ENCODE measurements around the gene KCTD4. TPM values are rescaled to one million over a fixed set of nuclear protein-coding genes. Genes with fewer than 3 reads are reported as not detected.

The KCTD4 gene
- total and polyA plus RNA-seq, 10 of the 15 experiments (the other 5 are each of a cell fraction or from before 2014, with no cell fraction given), result 0.09 TPM; not detected in 9

Other genes starting within 250 kb of the KCTD4 start
- 4.2 and 6.2 TPM in 2 replicates for gene NUFIP1, start 211.6 kb downstream of the KCTD4 start, total RNA-seq (2014; rRNA removed)
- gene NUFIP1, start 211.6 kb downstream of the KCTD4 start, total RNA-seq (2014; rRNA removed; fragmentation: Illumina TruSeq; extraction: Trizol), result 10.9 TPM in 2 replicates
- gene NUFIP1, start 211.6 kb downstream of the KCTD4 start, total RNA-seq (2021), result 8.3 and 8.5 TPM in 2 replicates
- 2.9 and 5.5 TPM in 2 replicates for gene NUFIP1, start 211.6 kb downstream of the KCTD4 start, polyA plus RNA-seq (2011; rRNA removed)
- 10.9 and 11.0 TPM in 2 replicates for gene NUFIP1, start 211.6 kb downstream of the KCTD4 start, polyA plus RNA-seq (2014; fragmentation: Illumina TruSeq; extraction: Trizol)
- gene NUFIP1, start 211.6 kb downstream of the KCTD4 start, polyA plus RNA-seq (2014; fragmentation: Nextera tagmentation; extraction: Ambion mirVana), result 1 to 10 TPM; 2.5 to 4.0 TPM
- 4.1 and 5.5 TPM in 2 replicates for gene NUFIP1, start 211.6 kb downstream of the KCTD4 start, polyA plus RNA-seq (2014; rRNA removed)
- 10 to 100 TPM in 1 of 2 experiments, 1 to 10 TPM in 1; 9.8 to 11.2 TPM for gene NUFIP1, start 211.6 kb downstream of the KCTD4 start, polyA plus RNA-seq (2016; fragmentation: Nextera tagmentation; extraction: Ambion mirVana)
- gene GPALPP1, start 211.5 kb downstream of the KCTD4 start, total RNA-seq (2014; rRNA removed), result 30.5 and 32.4 TPM in 2 replicates
- gene GPALPP1, start 211.5 kb downstream of the KCTD4 start, total RNA-seq (2014; rRNA removed; fragmentation: Illumina TruSeq; extraction: Trizol), result 32.0 and 32.4 TPM in 2 replicates
- gene GPALPP1, start 211.5 kb downstream of the KCTD4 start, total RNA-seq (2021), result 26.2 and 28.3 TPM in 2 replicates
- gene GPALPP1, start 211.5 kb downstream of the KCTD4 start, polyA plus RNA-seq (2011; rRNA removed), result 25.9 and 37.4 TPM in 2 replicates
- gene GPALPP1, start 211.5 kb downstream of the KCTD4 start, polyA plus RNA-seq (2014; fragmentation: Illumina TruSeq; extraction: Trizol), result 28.7 and 31.9 TPM in 2 replicates
- 10 to 100 TPM; 14.2 to 21.2 TPM for gene GPALPP1, start 211.5 kb downstream of the KCTD4 start, polyA plus RNA-seq (2014; fragmentation: Nextera tagmentation; extraction: Ambion mirVana)
- 23.8 and 26.6 TPM in 2 replicates for gene GPALPP1, start 211.5 kb downstream of the KCTD4 start, polyA plus RNA-seq (2014; rRNA removed)
- gene GPALPP1, start 211.5 kb downstream of the KCTD4 start, polyA plus RNA-seq (2016; fragmentation: Nextera tagmentation; extraction: Ambion mirVana), result 10 to 100 TPM; 27.6 to 28.4 TPM
- 20.2 and 22.8 TPM in 2 replicates for gene GTF2F2, start 80.5 kb downstream of the KCTD4 start, total RNA-seq (2014; rRNA removed)
- 30.4 and 30.8 TPM in 2 replicates for gene GTF2F2, start 80.5 kb downstream of the KCTD4 start, total RNA-seq (2014; rRNA removed; fragmentation: Illumina TruSeq; extraction: Trizol)
- 19.6 and 22.1 TPM in 2 replicates for gene GTF2F2, start 80.5 kb downstream of the KCTD4 start, total RNA-seq (2021)
- 21.3 and 34.3 TPM in 2 replicates for gene GTF2F2, start 80.5 kb downstream of the KCTD4 start, polyA plus RNA-seq (2011; rRNA removed)
- gene GTF2F2, start 80.5 kb downstream of the KCTD4 start, polyA plus RNA-seq (2014; fragmentation: Illumina TruSeq; extraction: Trizol), result 22.2 and 36.4 TPM in 2 replicates
- gene GTF2F2, start 80.5 kb downstream of the KCTD4 start, polyA plus RNA-seq (2014; fragmentation: Nextera tagmentation; extraction: Ambion mirVana), result 10 to 100 TPM; 14.5 to 23.3 TPM
- gene GTF2F2, start 80.5 kb downstream of the KCTD4 start, polyA plus RNA-seq (2014; rRNA removed), result 18.3 and 23.0 TPM in 2 replicates
- 10 to 100 TPM; 24.1 to 26.7 TPM for gene GTF2F2, start 80.5 kb downstream of the KCTD4 start, polyA plus RNA-seq (2016; fragmentation: Nextera tagmentation; extraction: Ambion mirVana)
- 1,281 and 1,473 TPM in 2 replicates for gene TPT1, start 140.1 kb upstream of the KCTD4 start, total RNA-seq (2014; rRNA removed)
- 4,303 and 4,333 TPM in 2 replicates for gene TPT1, start 140.1 kb upstream of the KCTD4 start, total RNA-seq (2014; rRNA removed; fragmentation: Illumina TruSeq; extraction: Trizol)
- 2,627 and 2,734 TPM in 2 replicates for gene TPT1, start 140.1 kb upstream of the KCTD4 start, total RNA-seq (2021)
- gene TPT1, start 140.1 kb upstream of the KCTD4 start, polyA plus RNA-seq (2011; rRNA removed), result 4,809 and 7,603 TPM in 2 replicates
- gene TPT1, start 140.1 kb upstream of the KCTD4 start, polyA plus RNA-seq (2014; fragmentation: Illumina TruSeq; extraction: Trizol), result 5,925 and 6,580 TPM in 2 replicates
- gene TPT1, start 140.1 kb upstream of the KCTD4 start, polyA plus RNA-seq (2014; fragmentation: Nextera tagmentation; extraction: Ambion mirVana), result 1,000 to 10,000 TPM; 1,130 to 2,045 TPM
- gene TPT1, start 140.1 kb upstream of the KCTD4 start, polyA plus RNA-seq (2014; rRNA removed), result 3,217 and 4,056 TPM in 2 replicates
- 1,000 to 10,000 TPM; 1,038 to 1,104 TPM for gene TPT1, start 140.1 kb upstream of the KCTD4 start, polyA plus RNA-seq (2016; fragmentation: Nextera tagmentation; extraction: Ambion mirVana)
- 4.7 and 5.0 TPM in 2 replicates for gene SLC25A30, start 217.3 kb upstream of the KCTD4 start, total RNA-seq (2014; rRNA removed)
- gene SLC25A30, start 217.3 kb upstream of the KCTD4 start, total RNA-seq (2014; rRNA removed; fragmentation: Illumina TruSeq; extraction: Trizol), result 8.8 and 9.1 TPM in 2 replicates
- 13.5 and 18.0 TPM in 2 replicates for gene SLC25A30, start 217.3 kb upstream of the KCTD4 start, total RNA-seq (2021)
- gene SLC25A30, start 217.3 kb upstream of the KCTD4 start, polyA plus RNA-seq (2011; rRNA removed), result 16.0 and 19.9 TPM in 2 replicates
- gene SLC25A30, start 217.3 kb upstream of the KCTD4 start, polyA plus RNA-seq (2014; fragmentation: Illumina TruSeq; extraction: Trizol), result 16.7 and 22.7 TPM in 2 replicates
- 1 to 10 TPM; 2.4 to 2.7 TPM for gene SLC25A30, start 217.3 kb upstream of the KCTD4 start, polyA plus RNA-seq (2014; fragmentation: Nextera tagmentation; extraction: Ambion mirVana)
- 11.8 and 13.7 TPM in 2 replicates for gene SLC25A30, start 217.3 kb upstream of the KCTD4 start, polyA plus RNA-seq (2014; rRNA removed)
- 1 to 10 TPM; 6.6 to 9.0 TPM for gene SLC25A30, start 217.3 kb upstream of the KCTD4 start, polyA plus RNA-seq (2016; fragmentation: Nextera tagmentation; extraction: Ambion mirVana)

All from GM12878 (cell line).